ENCODE data around the gene TEAD2.

The TEAD2 gene

GRCh38 chr19:49294401-49294800 lies 67.8 kb downstream of the TEAD2 start:
- H3K27me3 ChIP-seq (ENCODE audit: insufficient read depth, low read length, poor library complexity), result no peaks in the 10 kb centered on the region
- H3K9ac ChIP-seq (ENCODE audit: low read depth, low read length), result no peak overlapping the region
- no peaks in the 10 kb centered on the region for H3K9me3 ChIP-seq (ENCODE audit: insufficient read depth, low read length, severe bottlenecking)
- no peak for ATAC-seq (ENCODE audit: insufficient read depth, low read depth)
- H3K27ac ChIP-seq (ENCODE audit: low read length), result no peak overlapping the region
- H3K79me2 ChIP-seq (ENCODE audit: insufficient read depth, low read length), result no peaks in the 10 kb centered on the region
- no peak overlapping the region for H2AFZ ChIP-seq (ENCODE audit: low read depth, low read length)
- H3K4me2 ChIP-seq (ENCODE audit: insufficient read depth, low read length), result no peak overlapping the region
- DNase-seq, result no peak
- TF ChIP-seq CTCF (IDR thresholded peaks at IDR 0.05; ENCODE audit: borderline replicate concordance, extremely low read depth, low read length, poor library complexity, severe bottlenecking), result no peak
- no peak for TF ChIP-seq EZH2 (IDR thresholded peaks at IDR 0.05; ENCODE audit: borderline replicate concordance, low read depth, low read length, severe bottlenecking)
- H4K20me1 ChIP-seq (ENCODE audit: insufficient read depth, low read length), result no peaks in the 10 kb centered on the region
- H3K36me3 ChIP-seq (ENCODE audit: insufficient read depth, low read length), result no peaks in the 10 kb centered on the region
- no peaks in the 10 kb centered on the region for H3K4me1 ChIP-seq (ENCODE audit: insufficient read depth, low read length)
- H3K4me3 ChIP-seq (ENCODE audit: low read depth in 1 of 2, low read length in 2 of 2), result no peak overlapping the region

Measured in DND-41 (cell line).